A673 (cell line): ENCODE data around the gene KLHL26. TPM values are rescaled to one million over a fixed set of nuclear protein-coding genes. Genes with fewer than 3 reads are reported as not detected.

Experiments used
- BruUV-seq: library from RNA; stranded (reverse); fragments of 400-500 nt; replicated peaks from 2 replicates; lab custom pipeline; 2021; lab: Mats Ljungman, UMichigan
- CTCF ChIA-PET: fragments of 300-600 bp; sonication (Branson Sonifier 250); formaldehyde crosslinking; loops from one replicate; lab custom pipeline; 2022; ENCODE audit warnings: antibody characterized with exemption; lab: Charles Lee
- POLR2A ChIA-PET: fragments of 300-600 bp; sonication (Branson Sonifier 250); formaldehyde crosslinking; loops from one replicate; lab custom pipeline; 2022; ENCODE audit warnings: antibody characterized with exemption; ENCODE audit not compliant: low non-redundant PET; lab: Charles Lee
- DNase-seq: peaks from one replicate; pipeline ENCODE4 v3.0.0-alpha.2; 2015; ENCODE audit warnings: low spot score
- H3K27ac ChIP-seq: fragments of 200-600 bp; sonication (generic); 2 replicates; pipeline ENCODE4 v1.5.1; 2016; ENCODE audit warnings: mixed run types, low read depth, mild to moderate bottlenecking, mixed read lengths, antibody characterized with exemption, low read length; ENCODE audit not compliant: poor library complexity, severe bottlenecking
- H3K27me3 ChIP-seq: fragments of 200-600 bp; sonication (generic); replicated peaks from 2 replicates; pipeline ENCODE4 v1.6.1; 2017; ENCODE audit warnings: mixed run types, low read depth, mild to moderate bottlenecking, mixed read lengths, antibody characterized with exemption, low read length; ENCODE audit not compliant: insufficient read depth, poor library complexity
- H3K36me3 ChIP-seq: fragments of 200-600 bp; sonication (generic); 2 replicates; pipeline ENCODE4 v1.6.1; 2016; ENCODE audit warnings: mixed run types, mild to moderate bottlenecking, mixed read lengths, antibody characterized with exemption, low read length; ENCODE audit not compliant: insufficient read depth, poor library complexity, severe bottlenecking
- H3K4me1 ChIP-seq: fragments of 200-600 bp; sonication (generic); 2 replicates; pipeline ENCODE4 v1.6.1; 2017; ENCODE audit warnings: mixed run types, mild to moderate bottlenecking, mixed read lengths, antibody characterized with exemption, low read length; ENCODE audit not compliant: insufficient read depth, poor library complexity, severe bottlenecking
- H3K4me3 ChIP-seq: fragments of 200-600 bp; sonication (generic); 2 replicates; pipeline ENCODE4 v1.5.1; 2016; ENCODE audit warnings: low read depth, mixed run types, mild to moderate bottlenecking, mixed read lengths, low read length; ENCODE audit not compliant: poor library complexity, severe bottlenecking
- H3K9me3 ChIP-seq: fragments of 200-600 bp; sonication (generic); 2 replicates; pipeline ENCODE4 v1.6.1; 2016; ENCODE audit warnings: mixed run types, low read depth, mild to moderate bottlenecking, mixed read lengths, antibody characterized with exemption, low read length; ENCODE audit not compliant: poor library complexity, severe bottlenecking
- CTCF ChIP-seq: fragments of 300-800, 200-600 bp; sonication (generic); conservative IDR thresholded peaks from 2 replicates; pipeline ENCODE4 v1.5.1; 2017; ENCODE audit warnings: low read depth, mild to moderate bottlenecking, antibody characterized with exemption, low read length, moderate library complexity, mixed read lengths
- EZH2 ChIP-seq: fragments of 200-600 bp; sonication (generic); IDR thresholded peaks from 2 replicates; pipeline ENCODE4 v1.6.1; 2017; ENCODE audit warnings: borderline replicate concordance, low read depth, mild to moderate bottlenecking, mixed read lengths, antibody characterized with exemption, low read length; ENCODE audit not compliant: poor library complexity, severe bottlenecking
- intact Hi-C: fragments of 100-400 bp; cut with micrococcal nuclease; formaldehyde crosslinking; loops from one replicate; pipeline ENCODE4 v1.10.0; 2022; ENCODE audit not compliant: unreplicated experiment
- total RNA-seq: library from RNA; stranded (reverse); gene quantifications from 2 replicates; pipeline ENCODE4 v1.2.3, GENCODE V29; 2021

Gene KLHL26
- total RNA-seq, 1 experiment from 2014 or later = 16.3 TPM

DNA sequence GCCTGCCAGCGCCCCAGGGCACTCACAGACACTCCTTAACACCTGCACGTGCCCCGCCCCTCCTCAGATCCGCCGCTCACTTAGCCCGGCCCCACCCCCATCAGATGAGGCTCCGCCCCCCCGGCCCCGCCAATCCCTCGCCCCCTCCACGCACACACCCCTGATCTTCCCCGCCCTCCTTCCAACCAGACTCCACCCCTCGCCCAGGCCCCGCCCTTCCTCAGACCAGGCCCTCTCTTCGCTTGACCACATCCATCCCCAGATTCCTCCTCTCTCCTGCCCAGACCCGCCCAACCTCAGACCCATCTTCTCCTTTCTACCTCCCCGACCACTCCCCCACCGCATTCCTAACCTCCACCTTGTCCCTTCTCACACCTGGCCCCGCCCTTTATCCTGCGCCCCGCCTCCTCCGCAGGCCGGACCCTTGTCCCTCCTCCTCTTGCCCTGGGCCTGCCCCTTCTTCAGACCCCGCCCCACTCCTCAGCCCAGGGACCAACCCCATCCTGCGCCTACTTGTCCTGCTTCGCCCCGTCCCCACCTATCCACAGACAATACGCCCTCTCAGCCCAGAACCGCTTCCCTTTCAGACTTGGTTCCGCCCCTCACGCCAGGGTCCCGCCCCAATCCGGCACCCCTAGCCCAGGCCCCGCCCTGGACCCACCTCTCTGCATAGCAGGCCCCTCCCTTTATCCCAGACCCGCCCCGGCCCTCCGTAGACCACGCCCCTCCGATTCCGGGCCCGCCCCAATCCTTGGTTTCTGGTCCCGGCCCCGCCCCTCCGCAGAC, 452 bp upstream of the KLHL26 start:
- Histone ChIP-seq H3K9me3 (no peaks in the 10 kb centered on the region), H3K27ac (peak overlapping the region; percentile 94), H3K27me3 (no peaks in the 10 kb centered on the region), H3K4me3 (peak overlapping the region; percentile 99), H3K36me3 (no peaks in the 10 kb centered on the region), H3K4me1 (peaks cover 13% of the 10 kb centered on the region)
- ChIA-PET CTCF (no interaction called here), POLR2A (no interaction called here)
- intact Hi-C loops = no loop called here
- peak; percentile 98 for DNase-seq
- no TSS peak for BruUV-seq
- TF ChIP-seq EZH2 (no peak), CTCF (no peak)

DNA sequence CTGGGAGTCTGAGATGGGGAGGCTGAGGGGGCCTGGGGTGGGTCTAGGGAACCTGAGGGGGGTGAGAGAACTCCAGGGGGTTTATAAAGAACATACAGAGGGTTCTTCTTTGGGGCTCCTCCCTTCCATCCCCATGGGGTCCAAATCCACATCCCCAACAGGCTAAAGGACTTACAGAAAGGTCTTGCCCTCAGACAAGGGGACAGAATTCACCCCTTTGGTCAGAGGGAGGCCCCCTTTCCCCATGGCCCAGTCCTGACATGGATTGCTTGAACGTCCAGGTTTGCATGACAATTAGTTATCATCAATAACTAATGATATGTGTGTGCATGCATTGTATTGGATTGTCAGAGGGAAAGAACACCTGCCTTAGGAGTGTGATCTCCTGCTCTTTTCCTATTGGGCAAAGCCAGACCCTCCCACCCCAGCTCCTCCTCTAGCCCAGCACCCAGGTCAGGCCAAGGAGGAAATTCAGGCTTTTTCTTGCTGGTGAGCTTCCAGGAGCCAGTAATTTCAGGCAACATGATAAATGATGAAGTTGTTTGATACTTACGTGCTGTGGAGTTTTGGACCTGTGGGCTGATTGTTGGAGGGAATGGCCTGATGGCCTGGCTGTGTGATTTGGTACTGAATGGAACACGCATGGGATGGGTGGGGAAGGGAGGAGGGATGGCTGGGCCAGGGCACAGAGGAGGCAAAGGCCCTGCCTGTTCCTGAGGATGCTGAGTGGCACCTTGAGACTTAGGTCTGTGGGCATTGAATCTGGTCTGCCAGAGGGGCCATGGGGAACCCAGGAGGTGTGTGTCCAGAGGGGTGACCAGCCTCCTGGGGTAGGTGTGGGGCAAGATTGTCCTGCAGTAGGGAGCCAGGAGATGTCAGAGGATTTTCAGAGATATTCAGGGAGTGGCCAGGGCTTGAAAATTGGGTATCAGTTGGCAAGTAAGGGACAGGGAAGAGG, 1.1 kb downstream of the KLHL26 start:
- POLR2A ChIA-PET = no interaction called here

More for the DNA sequence above, 1.1 kb downstream of the KLHL26 start:
- Histone ChIP-seq H3K4me3 (peak overlapping the region; percentile 99), H3K36me3 (no peaks in the 10 kb centered on the region), H3K9me3 (no peaks in the 10 kb centered on the region), H3K27ac (peak overlapping the region; percentile 94), H3K27me3 (no peaks in the 10 kb centered on the region), H3K4me1 (peaks cover 13% of the 10 kb centered on the region)
- intact Hi-C loops = no loop called here
- DNase-seq = no peak
- no peak for TF ChIP-seq CTCF
- TF ChIP-seq EZH2 = no peak
- BruUV-seq = no TSS peak
- CTCF ChIA-PET = no interaction called here
